ENCODE results near the gene OVCH1.

DNA sequence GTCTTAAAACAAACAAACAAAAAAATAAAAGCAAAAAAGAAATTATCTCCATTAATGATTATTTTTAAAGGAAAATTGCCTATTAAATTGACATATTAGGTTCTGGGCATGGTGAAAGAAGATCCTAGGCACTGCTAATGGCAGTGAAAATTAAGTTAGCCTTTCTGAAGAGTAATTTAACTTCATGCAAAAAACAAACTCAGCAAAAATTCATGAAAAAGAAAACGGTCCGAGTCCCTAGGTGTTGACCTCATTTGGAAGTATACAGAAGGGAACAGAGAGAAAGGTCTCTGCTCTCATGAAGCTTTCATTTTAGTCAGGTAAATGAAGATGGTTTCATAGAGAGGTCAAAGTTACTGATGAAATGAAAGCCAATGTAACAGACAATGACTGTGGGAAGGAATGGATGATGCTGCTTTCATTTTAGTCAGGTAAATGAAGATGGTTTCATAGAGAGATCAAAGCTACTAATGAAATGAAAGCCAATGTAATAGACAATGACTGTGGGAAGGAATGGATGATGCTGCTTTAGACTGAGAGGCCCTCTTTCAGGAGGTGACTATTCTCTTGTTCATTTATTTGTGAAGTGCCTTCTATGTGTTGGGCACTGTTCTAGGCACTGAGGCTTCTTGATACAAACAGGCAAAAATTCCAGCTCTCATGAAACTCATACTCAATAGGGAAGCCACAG lies 50.1 kb downstream of the OVCH1 start:
- TF ChIP-seq, protein P1, sequence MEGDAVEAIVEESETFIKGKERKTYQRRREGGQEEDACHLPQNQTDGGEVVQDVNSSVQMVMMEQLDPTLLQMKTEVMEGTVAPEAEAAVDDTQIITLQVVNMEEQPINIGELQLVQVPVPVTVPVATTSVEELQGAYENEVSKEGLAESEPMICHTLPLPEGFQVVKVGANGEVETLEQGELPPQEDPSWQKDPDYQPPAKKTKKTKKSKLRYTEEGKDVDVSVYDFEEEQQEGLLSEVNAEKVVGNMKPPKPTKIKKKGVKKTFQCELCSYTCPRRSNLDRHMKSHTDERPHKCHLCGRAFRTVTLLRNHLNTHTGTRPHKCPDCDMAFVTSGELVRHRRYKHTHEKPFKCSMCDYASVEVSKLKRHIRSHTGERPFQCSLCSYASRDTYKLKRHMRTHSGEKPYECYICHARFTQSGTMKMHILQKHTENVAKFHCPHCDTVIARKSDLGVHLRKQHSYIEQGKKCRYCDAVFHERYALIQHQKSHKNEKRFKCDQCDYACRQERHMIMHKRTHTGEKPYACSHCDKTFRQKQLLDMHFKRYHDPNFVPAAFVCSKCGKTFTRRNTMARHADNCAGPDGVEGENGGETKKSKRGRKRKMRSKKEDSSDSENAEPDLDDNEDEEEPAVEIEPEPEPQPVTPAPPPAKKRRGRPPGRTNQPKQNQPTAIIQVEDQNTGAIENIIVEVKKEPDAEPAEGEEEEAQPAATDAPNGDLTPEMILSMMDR (IDR thresholded peaks at IDR 0.05 in 2 of 3, conservative IDR thresholded peaks at IDR 0.05 in 1 of 3; ENCODE audit: insufficient read depth in 2 of 3, low read depth in 1 of 3, low read length in 3 of 3) = no peak
- TF ChIP-seq, protein P2, sequence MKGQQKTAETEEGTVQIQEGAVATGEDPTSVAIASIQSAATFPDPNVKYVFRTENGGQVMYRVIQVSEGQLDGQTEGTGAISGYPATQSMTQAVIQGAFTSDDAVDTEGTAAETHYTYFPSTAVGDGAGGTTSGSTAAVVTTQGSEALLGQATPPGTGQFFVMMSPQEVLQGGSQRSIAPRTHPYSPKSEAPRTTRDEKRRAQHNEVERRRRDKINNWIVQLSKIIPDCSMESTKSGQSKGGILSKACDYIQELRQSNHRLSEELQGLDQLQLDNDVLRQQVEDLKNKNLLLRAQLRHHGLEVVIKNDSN (CRISPR knock-in tag; IDR thresholded peaks at IDR 0.05) = no peak

All from K562 (cell line).